Fibroblast of skin of left quadriceps (primary cell): ENCODE results near the gene EHD3.
A peak's percentile ranks its signal among the peaks of the same experiment; 100 is the strongest.
"Not testable (repeated sequence)": the region's sequence is repeated elsewhere in the genome, so short reads cannot be mapped to it uniquely, and the experiment has no call there.

ENCODE experiments used
- DNase-seq, 2 experiments: peaks; one replicate each; pipeline ENCODE4 v3.0.0-alpha.2; 2013; ENCODE audit warnings: low read depth in 2 of 2

Gene EHD3

DNA sequence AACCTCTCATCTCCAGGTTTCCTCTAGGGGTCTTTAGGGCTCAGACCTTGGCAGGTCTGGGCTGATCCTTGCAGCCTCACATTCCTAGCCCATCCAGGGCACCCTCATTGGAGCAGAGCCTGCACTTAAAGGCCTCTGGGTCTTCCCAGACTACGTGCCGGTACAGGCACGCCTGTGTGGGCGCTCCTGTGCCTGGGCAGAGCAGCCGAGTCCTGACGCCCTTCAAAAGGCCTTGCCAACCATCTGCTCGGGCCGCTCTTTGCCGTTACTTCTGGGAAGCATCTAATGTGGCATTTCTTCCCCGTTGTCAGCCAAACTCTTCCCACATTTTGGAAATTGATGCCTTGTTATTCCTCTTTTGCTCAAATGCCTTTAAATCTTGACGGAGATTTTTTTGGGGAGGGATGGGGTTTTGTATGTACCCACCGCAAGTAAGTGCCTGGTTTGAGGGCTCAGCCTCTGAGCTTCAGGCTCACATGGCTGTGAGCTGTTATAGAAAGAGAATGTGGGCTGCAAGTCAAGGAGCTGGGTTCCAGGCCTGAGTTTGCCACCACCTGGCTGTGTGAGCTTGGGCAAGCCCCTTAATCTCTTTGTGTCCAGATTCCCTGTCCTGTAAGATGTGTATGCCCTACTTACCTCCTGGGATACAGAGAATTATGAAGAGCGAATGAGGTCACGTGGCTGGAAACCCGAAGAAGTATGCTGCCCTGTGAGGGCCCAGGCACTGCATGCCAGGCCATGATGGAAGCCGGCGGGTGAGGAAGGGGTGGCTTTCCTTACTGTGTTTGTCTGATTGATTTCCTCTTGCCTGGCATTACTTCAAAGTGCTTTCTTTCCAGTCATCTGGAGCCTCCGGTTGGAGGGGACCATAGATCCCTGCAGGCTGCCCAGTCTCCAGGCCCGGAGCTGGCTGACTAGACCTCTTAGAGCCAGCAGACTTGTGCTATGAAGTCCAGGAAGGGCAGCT, 20.6 kb downstream of the EHD3 start:
- no peak for DNase-seq

- no peak for DNase-seq
Measured at GRCh38 chr2:31255911-31256571, 22.1 kb downstream of the EHD3 start.

GRCh38 chr2:31256611-31257382, 22.8 kb downstream of the EHD3 start:
- no peak for DNase-seq

- no peak for DNase-seq
Measured at GRCh38 chr2:31258351-31258750, 24.4 kb downstream of the EHD3 start.

GRCh38 chr2:31259075-31259474, 25.1 kb downstream of the EHD3 start:
- DNase-seq = no peak

DNA sequence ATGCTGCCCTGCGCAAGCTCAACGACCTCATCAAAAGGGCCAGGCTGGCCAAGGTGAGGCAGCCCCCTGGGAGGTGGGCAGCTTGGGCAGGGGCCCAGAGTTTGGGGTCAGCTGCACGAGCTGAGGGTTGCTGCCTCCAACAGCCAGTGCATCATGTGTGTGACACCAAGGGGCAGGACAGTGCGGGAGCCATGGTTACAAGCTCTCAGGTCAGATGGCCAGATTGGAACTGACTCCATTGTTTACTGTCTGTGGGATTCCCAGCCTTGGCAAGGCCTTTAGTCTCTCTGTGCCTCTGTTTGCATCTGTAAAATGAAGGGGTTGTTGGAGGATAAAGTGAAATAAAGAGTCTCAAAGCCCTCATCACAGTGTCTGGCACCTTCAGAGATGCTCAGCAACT, 26.9 kb downstream of the EHD3 start:
- no peak for DNase-seq

- no peak for DNase-seq
Measured at GRCh38 chr2:31263636-31264190, 29.8 kb downstream of the EHD3 start.

DNA sequence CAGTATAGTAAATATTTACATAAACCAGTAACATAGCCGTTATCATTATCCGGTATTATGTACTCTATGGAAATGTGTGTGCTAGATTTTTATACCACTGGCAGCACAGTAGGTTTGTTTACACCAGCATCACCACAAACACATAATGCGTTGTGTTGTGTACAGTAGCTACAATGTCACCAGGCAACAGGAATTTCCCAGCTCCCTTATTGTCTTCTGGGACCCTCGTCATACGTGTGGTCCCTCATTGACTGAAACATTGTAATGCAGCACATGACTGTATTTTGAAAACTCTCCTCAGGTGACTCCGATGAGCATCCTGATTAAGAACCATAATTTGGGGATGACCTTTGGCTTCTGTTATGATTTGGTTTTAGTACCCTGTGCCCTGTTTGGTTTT, 31.3 kb downstream of the EHD3 start:
- no peak for DNase-seq

DNA sequence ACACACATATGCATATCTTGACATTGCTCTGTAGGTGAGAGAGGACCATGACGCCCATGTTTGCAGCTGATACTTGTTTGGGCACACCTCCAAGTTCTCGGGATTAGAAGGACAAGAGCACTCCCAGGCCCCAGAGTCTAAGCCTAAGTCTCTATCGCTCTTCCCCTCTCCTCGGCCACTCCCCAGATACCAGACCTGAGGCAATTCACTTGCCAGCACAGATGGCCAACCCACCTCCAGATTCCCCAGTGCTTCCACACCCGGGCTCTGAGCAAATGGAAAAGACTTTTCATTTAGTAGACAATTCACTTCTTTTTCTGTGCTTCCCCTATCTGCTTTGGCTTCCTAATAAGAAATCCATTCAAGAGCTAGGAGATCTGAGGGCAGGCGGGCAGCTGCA, 32.9 kb downstream of the EHD3 start:
- no peak for DNase-seq

- no peak for DNase-seq
Measured at GRCh38 chr2:31267437-31268120, 33.6 kb downstream of the EHD3 start.

GRCh38 chr2:31268344-31268743, 34.4 kb downstream of the EHD3 start:
- DNase-seq = no peak

DNA sequence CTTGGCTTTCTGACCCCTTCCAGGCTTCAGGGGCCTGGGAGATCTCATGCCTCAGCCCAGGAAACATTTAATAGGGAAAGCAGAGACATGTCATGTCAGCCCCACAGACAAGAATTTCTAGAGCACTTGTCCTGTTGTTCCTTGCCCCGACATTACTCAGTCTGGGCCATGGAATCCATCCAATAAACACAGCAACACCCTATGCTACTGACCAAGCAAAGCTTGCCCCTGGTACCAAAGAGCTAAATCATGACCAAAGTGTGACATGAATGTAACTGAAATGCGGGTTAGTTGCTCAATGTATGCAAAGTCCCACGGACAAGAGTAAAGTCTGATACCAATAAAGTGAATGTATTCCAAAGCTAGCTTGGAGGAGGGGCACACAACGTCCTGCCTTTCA, 35.1 kb downstream of the EHD3 start:
- DNase-seq = no peak

DNA sequence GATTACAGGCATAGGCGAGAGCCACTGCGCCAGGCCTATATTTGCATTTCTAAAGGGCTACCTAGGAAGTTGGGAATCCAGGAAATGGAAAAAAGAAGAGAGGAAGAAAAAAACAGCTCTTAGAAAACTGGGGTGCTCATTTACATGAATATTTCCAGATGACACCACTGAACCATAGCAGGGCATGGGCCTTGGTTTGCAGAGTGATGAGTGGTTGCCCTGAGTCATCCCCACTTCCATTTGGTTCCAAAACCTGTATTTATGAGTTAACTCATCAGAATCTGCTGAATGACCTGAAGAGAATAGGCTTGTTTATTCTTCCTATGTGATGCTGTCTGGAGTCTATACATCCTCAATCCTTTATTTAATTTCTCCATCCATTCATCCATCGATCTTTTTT, 36.2 kb downstream of the EHD3 start:
- DNase-seq = peak; percentile 36 to 47

- no peak for DNase-seq
Measured at GRCh38 chr2:31270822-31271231, 36.9 kb downstream of the EHD3 start.

DNA sequence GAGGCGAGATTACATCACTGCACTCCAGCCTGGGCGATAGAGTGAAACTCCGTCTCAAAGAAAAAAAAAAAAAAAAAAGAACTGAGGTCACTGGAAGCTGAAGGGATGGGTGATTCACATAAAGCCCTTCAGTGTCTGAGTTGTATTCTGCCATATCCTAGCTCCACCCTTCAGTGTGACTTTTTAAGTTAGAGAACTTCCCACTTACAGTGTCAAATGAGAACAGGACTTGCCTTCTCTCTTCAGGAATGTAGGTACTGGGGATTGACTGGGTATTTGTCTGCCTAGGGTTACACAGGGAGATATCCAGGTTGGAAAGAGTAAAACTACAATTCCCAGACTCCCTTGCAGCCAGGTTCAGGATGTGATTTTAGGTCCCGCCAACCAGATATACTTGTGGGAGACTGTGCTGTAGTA, 37.9 kb downstream of the EHD3 start:
- DNase-seq = no peak

DNA sequence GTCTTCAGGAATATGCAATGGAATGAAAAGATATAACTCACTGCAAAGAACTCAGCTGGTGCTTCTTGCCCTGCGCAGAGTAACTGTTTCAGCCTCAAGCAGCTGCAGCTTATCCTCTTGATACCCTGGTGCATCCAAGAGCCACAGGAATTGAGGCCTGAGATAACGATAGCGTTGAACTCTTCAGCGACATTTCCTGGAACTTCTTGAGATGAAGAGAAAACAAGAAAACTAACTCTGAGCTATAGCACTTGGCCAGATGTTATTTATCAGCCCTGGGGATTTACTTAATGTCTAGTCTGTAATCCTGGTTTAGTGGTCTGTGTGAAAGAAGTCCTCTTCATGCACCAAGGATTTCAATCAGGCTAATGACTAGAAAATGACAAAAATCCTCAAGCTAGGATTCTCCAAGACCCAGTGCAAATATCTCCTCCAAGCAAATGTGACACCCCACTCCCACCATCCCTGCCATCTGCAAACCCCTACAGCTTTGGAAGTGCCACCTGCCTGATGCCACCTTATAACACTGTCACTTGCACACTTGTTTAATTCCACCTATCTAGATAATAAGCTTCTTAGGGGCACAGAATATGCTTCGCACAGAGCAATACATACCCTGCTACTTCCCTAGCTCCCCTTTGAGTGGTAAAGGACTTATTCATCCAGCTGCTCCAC, 40.6 kb downstream of the EHD3 start:
- DNase-seq = no peak

GRCh38 chr2:31275976-31276375, 42.0 kb downstream of the EHD3 start:
- DNase-seq = no peak

- DNase-seq = no peak
Measured at GRCh38 chr2:31277621-31278020, 43.7 kb downstream of the EHD3 start.

- DNase-seq = no peak
Measured at GRCh38 chr2:31282634-31283033, 48.7 kb downstream of the EHD3 start.

- DNase-seq = not testable (repeated sequence)
Measured at GRCh38 chr2:31283193-31283919, 49.4 kb downstream of the EHD3 start.
